Measurements from ENCODE around the gene PDZRN4. TPM values are rescaled to one million over a fixed set of nuclear protein-coding genes. Genes with fewer than 3 reads are reported as not detected.
"Not testable (repeated sequence)": the region's sequence is repeated elsewhere in the genome, so short reads cannot be mapped to it uniquely, and the experiment has no call there.

Gene PDZRN4
- total RNA-seq, result 38.5 TPM

DNA sequence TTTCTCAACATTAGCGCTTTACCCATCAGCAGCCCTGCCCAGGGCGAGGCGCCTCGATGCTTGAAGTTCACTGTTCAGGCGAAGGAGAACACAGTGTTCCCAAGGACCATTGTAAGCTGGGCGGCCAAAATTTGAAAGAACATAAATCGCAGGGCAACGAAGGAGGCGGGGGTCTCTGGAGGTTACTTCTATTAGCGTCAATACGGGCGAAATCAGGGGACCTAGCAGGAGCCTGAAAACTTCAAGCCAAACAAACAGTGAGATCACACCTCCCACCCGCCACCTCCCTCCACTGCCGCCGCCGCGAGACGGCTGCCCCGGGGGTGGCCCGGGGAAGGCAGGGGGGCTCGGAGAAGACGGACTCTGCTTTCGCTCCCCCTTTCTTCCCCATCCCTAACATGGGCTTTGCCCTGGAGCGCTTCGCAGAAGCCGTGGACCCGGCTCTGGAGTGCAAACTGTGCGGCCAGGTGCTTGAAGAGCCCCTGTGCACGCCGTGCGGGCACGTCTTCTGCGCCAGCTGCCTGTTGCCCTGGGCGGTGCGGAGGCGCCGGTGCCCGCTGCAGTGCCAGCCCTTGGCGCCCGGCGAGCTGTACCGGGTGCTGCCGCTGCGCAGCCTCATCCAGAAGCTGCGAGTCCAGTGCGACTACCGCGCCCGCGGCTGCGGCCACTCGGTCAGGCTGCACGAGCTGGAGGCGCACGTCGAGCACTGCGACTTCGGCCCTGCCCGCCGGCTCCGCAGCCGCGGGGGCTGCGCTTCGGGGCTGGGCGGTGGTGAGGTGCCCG is at the start of gene PDZRN4:
PDZRN4 (plus strand) TSS at position 263 of the 783 bp plus-strand sequence.
- intact Hi-C loops (cut with DNase I), result no loop called here

DNA sequence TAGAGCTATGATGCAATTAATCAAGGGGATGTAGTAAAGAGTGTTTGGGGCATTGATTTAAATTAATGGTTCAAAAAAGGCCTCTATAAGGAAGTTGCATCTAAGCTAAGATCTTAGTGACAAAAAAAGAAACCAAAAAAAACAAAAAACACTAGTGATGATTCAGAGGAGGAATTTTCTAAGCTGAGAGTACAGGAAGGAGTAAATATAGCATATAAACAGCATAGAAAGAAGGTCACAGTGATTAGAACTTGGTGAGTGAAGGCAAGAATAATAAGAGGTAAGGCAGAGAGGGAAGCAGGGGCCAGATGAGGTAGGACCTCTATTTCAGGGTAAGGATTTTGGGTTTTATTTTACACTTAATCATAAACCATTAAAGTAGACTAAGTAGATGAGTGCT is 48.0 kb upstream of the PDZRN4 start:
- DNase-seq (ENCODE audit: low spot score) (no peak), ATAC-seq (no peak)
- intact Hi-C loops (cut with DNase I), result no loop called here

More for the DNA sequence above, at the start of gene PDZRN4:
- DNase-seq (ENCODE audit: low spot score) (peak; percentile 58), ATAC-seq (peak; percentile 76)

- intact Hi-C loops (cut with DNase I), result no loop called here
- no peak for ATAC-seq
- DNase-seq (ENCODE audit: low spot score), result no peak
Measured at GRCh38 chr12:41141104-41141503, 47.0 kb upstream of the PDZRN4 start.

DNA sequence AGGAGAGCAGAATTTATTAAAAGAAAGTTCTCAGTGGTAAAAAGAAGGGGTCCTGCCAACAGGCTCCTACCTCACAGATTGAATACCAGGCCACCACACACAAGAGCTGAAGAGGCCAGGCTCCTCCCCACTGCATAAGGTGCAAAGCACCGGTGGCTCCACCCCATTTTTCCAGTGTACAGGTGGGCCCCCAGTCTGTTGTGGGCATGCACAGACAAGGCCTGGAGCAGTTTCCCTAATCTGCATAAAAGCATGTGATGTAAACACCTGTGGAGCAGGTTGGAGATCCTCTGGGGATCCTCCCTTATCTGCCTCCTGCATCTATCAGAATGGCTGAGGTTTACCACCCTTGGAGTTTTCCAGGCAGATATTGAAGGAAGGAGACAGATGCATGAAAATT is 45.7 kb upstream of the PDZRN4 start:
- DNase-seq (ENCODE audit: low spot score) (no peak), ATAC-seq (no peak)
- intact Hi-C loops (cut with DNase I), result no loop called here

DNA sequence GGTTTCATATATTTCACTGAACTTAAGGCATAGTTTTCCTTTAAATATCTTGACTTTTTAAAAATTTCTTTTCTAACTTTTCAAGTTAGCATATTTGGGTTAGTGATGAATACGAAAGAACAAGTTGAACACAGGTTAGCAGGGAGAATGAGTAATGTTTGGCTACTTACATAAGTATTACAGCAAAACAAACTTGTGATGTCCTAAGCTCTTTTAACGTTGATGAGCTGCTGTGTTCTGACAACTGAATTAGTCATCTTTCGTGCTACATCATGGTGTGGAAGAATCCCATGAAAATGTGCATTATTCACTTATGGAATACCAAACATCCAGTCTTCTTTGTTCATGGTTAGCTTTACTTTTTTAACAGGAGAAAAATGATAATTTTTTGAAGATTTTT is 36.3 kb upstream of the PDZRN4 start:
- ATAC-seq (peak; percentile 59), DNase-seq (ENCODE audit: low spot score) (no peak)
- intact Hi-C loops (cut with DNase I), result no loop called here

GRCh38 chr12:41162461-41162860 is 25.7 kb upstream of the PDZRN4 start:
- intact Hi-C loops (cut with DNase I), result no loop called here
- ATAC-seq, result no peak
- DNase-seq (ENCODE audit: low spot score), result no peak

GRCh38 chr12:41167701-41168100 is 20.4 kb upstream of the PDZRN4 start:
- no peak for ATAC-seq
- DNase-seq (ENCODE audit: low spot score), result no peak
- intact Hi-C loops (cut with DNase I), result no loop called here

- DNase-seq (ENCODE audit: low spot score), result no peak
- intact Hi-C loops (cut with DNase I), result no loop called here
- ATAC-seq, result peak; percentile 50
Measured at GRCh38 chr12:41174602-41175001, 13.5 kb upstream of the PDZRN4 start.

DNA sequence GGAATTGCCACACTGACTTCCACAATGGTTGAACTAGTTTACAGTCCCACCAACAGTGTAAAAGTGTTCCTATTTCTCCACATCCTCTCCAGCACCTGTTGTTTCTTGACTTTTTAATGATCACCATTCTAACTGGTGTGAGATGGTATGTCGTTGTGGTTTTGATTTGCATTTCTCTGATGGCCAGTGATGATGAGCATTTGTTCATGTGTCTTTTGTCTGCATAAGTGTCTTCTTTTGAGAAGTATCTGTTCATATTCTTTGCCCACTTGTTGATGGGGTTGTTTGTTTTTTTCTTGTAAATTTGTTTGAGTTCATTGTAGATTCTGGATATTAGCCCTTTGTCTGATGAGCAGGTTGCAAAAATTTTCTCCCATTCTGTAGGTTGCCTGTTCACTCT is 8.6 kb upstream of the PDZRN4 start:
- DNase-seq (ENCODE audit: low spot score); ATAC-seq; intact Hi-C loops (cut with DNase I): not testable (repeated sequence)

GRCh38 chr12:41184864-41185263 is 3.3 kb upstream of the PDZRN4 start:
- peak; percentile 48 for ATAC-seq
- no peak for DNase-seq (ENCODE audit: low spot score)
- intact Hi-C loops (cut with DNase I), result no loop called here

- intact Hi-C loops (cut with DNase I), result no loop called here
- ATAC-seq (peak; percentile 49), DNase-seq (ENCODE audit: low spot score) (no peak)
Measured at GRCh38 chr12:41186026-41186425, 2.1 kb upstream of the PDZRN4 start.

- ATAC-seq (peak; percentile 3), DNase-seq (ENCODE audit: low spot score) (no peak)
- intact Hi-C loops (cut with DNase I), result no loop called here
Measured at GRCh38 chr12:41188841-41189394, 798 bp downstream of the PDZRN4 start.

GRCh38 chr12:41189395-41190251 is 1.5 kb downstream of the PDZRN4 start:
- intact Hi-C loops (cut with DNase I), result no loop called here
- ATAC-seq, result peak; percentile 65
- no peak for DNase-seq (ENCODE audit: low spot score)

DNA sequence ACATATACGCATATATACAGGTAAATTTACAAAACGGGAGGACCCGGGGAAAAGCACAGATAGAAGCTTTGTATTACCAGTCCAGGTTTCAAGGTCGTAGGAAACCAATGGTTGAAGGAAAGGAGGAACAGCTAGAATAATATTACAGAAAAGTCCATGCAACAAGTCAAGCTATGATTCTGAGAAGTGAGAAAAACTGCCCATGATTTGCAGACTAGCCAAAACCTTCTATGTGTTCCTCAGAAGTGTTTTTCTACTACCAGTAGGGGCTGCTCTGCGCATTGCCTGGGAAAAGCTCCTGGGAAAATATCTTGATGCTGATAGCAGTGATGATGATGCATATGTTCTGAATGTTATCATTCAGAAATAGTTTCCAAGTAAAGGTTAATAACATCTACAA is 2.2 kb downstream of the PDZRN4 start:
- DNase-seq (ENCODE audit: low spot score) (no peak), ATAC-seq (peak; percentile 65)
- intact Hi-C loops (cut with DNase I), result no loop called here

DNA sequence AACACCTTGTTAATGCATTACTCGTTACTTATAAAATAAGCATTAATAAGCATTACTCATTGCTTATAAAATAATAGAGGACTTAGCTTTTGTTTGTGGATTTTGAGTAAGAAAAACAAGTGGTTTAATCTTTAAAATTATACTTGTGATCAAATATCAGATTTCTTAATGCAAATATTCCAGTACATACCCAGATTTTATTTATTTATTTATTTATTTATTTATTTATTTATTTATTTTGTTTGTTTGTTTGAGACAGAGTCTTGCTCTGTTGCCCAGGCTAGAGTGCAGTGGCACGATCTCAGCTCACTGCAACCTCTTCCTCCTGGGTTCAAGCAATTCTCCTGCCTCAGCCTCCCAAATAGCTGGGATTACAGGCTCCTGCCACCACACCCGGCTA is 3.4 kb downstream of the PDZRN4 start:
- ATAC-seq; DNase-seq (ENCODE audit: low spot score); intact Hi-C loops (cut with DNase I): not testable (repeated sequence)

DNA sequence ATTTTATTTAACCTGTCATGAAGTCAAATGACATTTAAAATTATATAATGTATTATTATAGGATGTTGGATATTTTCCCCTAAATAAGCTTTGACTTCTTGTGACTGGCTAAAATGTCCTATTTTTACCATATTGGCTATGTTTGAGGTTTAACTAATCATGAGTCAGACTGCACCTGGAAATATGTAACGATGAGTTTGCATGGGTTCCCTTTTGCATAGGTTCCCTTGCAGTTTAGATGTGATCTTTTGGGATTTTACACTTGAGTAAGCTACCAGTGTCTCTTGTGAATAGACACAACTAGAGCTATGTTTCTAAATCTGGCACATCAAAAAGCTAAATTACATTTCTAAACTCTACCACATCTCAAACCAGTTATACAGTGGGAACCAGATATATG is 5.2 kb downstream of the PDZRN4 start:
- ATAC-seq (no peak), DNase-seq (ENCODE audit: low spot score) (no peak)
- intact Hi-C loops (cut with DNase I), result no loop called here

GRCh38 chr12:41202051-41202450 is 13.9 kb downstream of the PDZRN4 start:
- no peak for ATAC-seq
- intact Hi-C loops (cut with DNase I), result no loop called here
- DNase-seq (ENCODE audit: low spot score), result no peak

GRCh38 chr12:41205070-41205709 is 17.1 kb downstream of the PDZRN4 start:
- DNase-seq (ENCODE audit: low spot score) (no peak), ATAC-seq (peak; percentile 89)
- intact Hi-C loops (cut with DNase I), result no loop called here

DNA sequence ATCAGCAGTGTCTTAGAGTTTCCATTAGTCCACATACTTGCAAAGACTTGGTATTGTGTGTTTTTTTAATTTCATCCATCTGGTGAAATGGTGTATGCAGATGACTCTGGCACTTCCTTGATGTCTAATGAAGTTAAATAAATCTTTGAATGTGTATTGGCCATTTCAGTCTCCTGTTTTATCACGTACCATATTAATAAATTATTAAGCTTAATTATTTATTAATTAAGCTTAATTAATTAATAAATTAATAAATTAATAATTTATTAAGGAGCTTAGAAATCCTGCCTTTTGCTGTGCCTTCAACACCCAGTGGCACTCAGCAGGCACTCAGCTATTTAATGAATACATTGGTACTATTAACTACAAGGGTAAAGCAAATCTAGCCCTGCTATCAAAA is 18.2 kb downstream of the PDZRN4 start:
- ATAC-seq (no peak), DNase-seq (ENCODE audit: low spot score) (no peak)
- intact Hi-C loops (cut with DNase I), result no loop called here

All from sciatic nerve (tissue), 2 donors.